SHP77 (cell line): Measurements from ENCODE around the gene GPN2.
"Not testable (repeated sequence)": the region's sequence is repeated elsewhere in the genome, so short reads cannot be mapped to it uniquely, and the experiment has no call there.

ENCODE experiments used
- DNase-seq, 2 experiments: peaks; one replicate each; lab custom pipeline; 2025; lab: John Stamatoyannopoulos, UW

The GPN2 gene

GRCh38 chr1:26857473-26858060 lies 32.5 kb downstream of the GPN2 start:
- no peak for DNase-seq

- DNase-seq, result no peak
Measured at GRCh38 chr1:26856604-26857469, 33.2 kb downstream of the GPN2 start.

DNA sequence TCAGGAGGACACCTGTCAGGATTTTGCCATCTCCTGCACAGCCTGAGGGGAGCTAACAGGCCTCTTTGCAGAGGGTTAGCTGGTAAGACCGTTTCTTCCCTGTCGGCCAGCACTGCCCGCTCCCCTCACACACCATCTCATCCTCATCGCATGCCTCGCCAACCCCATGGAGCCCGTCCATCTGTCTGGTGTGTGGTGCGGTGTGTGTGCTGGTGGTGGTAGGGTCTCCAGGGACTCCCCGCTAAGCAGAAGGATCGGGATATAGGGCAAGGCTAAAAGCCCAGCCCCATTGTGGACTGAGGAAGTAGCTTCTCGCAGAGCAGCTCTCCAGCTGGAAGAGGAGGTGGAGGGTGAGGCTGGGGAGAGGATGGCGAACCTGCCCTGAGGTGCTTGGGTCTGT lies 33.9 kb downstream of the GPN2 start:
- no peak for DNase-seq

- DNase-seq, result no peak
Measured at GRCh38 chr1:26855636-26856035, 34.4 kb downstream of the GPN2 start.

DNA sequence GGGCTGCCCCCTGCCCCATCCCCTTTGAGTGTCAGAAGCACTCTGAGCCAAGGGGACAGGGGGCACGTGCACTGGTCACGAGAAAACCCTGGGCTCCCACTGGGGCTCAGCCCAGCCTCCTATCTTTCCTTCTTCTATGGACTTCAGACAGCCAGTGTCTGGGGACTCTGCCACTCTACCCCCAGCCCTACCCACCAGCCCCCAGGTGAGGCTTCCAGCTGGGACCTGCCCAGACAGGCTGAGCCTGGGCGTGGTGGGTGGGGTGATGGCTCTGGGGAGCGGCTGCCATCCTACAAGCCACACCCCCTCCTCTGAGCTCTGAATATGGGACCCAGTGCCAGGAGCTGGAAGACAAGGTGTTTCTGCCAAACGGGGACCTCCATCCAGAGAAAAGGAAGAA lies 35.2 kb downstream of the GPN2 start:
- DNase-seq, result no peak

- DNase-seq, result no peak
Measured at GRCh38 chr1:26853600-26853999, 36.5 kb downstream of the GPN2 start.

- DNase-seq, result peak; percentile 58 to 74
Measured at GRCh38 chr1:26853156-26853555, 36.9 kb downstream of the GPN2 start.

GRCh38 chr1:26852701-26853100 lies 37.4 kb downstream of the GPN2 start:
- no peak for DNase-seq

GRCh38 chr1:26851106-26851684 lies 38.9 kb downstream of the GPN2 start:
- no peak for DNase-seq

GRCh38 chr1:26848941-26849774 lies 40.9 kb downstream of the GPN2 start:
- DNase-seq, result no peak

DNA sequence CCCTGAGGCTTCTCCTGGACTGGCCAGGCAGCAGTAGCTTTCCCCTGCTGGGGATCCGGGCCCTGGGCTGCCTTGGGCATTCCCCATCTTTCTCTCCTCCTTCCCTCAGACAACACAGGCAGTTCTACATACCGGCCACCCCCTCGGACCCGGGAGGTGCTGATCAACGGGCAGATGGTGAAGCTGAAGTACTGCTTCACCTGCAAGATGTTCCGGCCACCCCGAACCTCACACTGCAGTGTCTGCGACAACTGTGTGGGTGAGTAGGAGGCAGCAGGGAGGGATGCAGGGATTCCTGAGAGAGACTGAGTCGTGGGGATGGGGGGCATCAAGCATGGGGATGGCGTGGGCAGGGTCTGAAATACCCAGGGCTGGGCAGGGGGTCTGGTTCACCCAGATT lies 41.6 kb downstream of the GPN2 start:
- no peak for DNase-seq

- DNase-seq, result not testable (repeated sequence)
Measured at GRCh38 chr1:26847826-26848225, 42.3 kb downstream of the GPN2 start.

DNA sequence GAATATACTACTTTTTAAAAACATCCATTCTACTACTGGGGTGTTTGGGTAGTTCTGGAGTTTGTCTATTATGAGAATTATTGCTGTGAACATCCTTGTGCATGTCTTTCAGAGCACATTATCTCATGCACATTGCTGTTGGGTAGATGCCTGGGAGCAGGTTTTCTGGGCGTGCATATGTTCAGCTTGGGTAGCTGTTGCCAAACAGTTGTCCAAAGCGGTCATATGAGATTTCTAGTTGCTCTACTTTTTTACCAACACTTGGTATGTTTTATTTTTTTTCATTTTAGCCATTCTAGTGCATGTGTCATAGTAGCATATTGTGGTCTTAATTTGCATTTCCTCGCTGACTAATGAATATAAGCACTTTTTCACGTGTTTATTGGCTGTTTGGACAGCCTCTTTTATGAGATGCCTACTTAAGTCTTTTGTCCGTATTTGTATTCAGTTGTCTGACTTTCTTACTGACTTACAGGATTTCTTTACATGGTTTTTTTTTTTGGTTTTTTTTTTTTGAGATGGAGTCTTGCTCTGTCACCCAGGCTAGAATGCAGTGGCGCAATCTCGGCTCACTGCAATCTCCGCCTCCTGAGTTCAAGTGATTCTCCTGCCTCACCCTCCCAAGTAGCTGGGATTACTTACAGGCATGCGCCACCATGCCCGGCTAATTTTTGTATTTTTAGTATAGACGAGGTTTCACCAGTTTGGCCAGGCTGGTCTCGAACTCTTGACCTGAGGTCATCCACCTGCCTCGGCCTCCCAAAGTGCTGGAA lies 45.5 kb downstream of the GPN2 start:
- no peak for DNase-seq

DNA sequence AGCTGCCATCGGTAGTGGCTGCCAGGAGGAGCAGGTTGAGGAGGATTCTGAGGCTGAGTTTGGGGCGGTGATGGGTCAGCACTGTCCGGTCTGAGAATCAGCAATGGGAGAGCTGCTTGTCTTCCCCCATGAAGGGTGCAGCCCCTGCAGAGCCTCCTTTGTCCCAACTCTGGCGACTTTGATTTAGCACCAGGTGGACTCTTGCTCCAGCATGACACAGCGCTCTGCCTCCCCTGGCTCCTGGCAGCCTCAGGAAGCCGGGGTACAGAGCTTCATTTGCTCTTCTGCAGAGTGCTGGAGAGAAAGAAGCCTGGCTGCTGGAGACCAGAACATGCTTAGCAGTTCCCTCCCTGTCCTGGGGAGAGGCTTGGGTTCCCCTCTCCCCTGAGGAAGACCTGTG lies 50.3 kb downstream of the GPN2 start:
- DNase-seq, result no peak

GRCh38 chr1:26839339-26839722 lies 50.8 kb downstream of the GPN2 start:
- no peak for DNase-seq

GRCh38 chr1:26838474-26839338 lies 51.4 kb downstream of the GPN2 start:
- DNase-seq, result no peak

- DNase-seq, result not testable (repeated sequence)
Measured at GRCh38 chr1:26837665-26838064, 52.4 kb downstream of the GPN2 start.

DNA sequence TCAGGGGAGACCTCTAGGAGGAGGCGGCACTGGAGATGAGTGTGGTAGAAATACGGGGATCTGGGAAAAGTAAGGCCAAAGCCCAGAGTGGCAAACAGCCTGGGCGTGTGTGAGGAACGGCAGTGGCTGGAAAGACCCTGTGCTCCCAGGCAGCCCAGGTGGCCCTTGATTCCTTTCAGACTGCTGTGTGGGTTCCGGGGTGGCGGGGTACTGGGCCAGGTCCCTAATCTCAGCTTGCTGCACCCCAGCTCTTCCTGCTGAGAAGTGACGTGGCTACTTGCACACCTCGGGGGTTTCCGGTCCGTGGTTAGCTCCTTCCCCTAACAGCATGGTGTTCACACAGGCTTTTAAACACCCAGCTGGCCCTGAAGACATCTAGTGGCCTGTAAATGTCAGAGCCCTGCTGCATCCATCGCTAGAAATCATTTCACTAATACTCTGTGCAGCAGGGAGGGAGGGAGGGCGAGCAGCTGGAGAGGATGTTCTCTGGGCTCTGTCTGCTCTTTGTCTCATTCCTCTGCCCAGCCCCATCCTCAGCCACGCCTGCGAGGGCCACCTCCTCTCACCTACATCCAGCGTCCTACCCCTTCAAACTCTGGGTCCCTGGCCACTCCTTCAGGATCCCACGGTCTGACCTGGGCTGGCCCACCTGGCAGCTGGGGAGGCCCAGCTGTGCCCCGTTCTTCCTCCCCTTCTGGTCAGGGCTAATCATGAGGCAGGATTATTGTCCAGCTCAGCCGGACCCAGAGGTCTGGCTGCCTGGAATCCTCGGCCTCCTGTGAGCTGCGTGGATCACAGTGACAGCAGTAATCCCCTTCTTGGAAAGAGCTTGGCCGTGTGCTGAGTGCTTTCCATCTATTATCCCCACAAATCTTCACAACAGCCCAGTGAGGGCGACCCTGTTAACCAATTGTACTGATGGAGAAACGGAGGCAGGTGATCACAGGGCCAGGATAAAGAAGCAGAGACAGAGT lies 56.4 kb downstream of the GPN2 start:
- no peak for DNase-seq

- DNase-seq, result no peak
Measured at GRCh38 chr1:26832249-26832960, 57.7 kb downstream of the GPN2 start.
